Osteocyte (in vitro differentiated cells): ENCODE measurements around the gene SUPV3L1. TPM values are rescaled to one million over a fixed set of nuclear protein-coding genes. Genes with fewer than 3 reads are reported as not detected.

Experiments
- DNase-seq: peaks from one replicate; pipeline ENCODE4 v3.0.0; 2021; ENCODE audit warnings: mixed read lengths; ENCODE audit not compliant: unreplicated experiment; ENCODE audit errors: extremely low spot score
- H3K27ac Mint-ChIP-seq: one replicate; pipeline ENCODE4 v1.8.0; 2021; ENCODE audit warnings: mild to moderate bottlenecking, mixed read lengths; ENCODE audit not compliant: unreplicated experiment
- H3K27me3 Mint-ChIP-seq: one replicate; pipeline ENCODE4 v1.8.0; 2021; ENCODE audit warnings: mixed read lengths; ENCODE audit not compliant: unreplicated experiment
- H3K36me3 Mint-ChIP-seq: one replicate; pipeline ENCODE4 v1.8.0; 2021; ENCODE audit warnings: mixed read lengths; ENCODE audit not compliant: unreplicated experiment
- H3K4me1 Mint-ChIP-seq: one replicate; pipeline ENCODE4 v1.8.0; 2021; ENCODE audit warnings: mixed read lengths; ENCODE audit not compliant: unreplicated experiment
- H3K4me3 Mint-ChIP-seq: one replicate; pipeline ENCODE4 v1.8.0; 2021; ENCODE audit warnings: mild to moderate bottlenecking, moderate library complexity, mixed read lengths; ENCODE audit not compliant: unreplicated experiment
- H3K9me3 Mint-ChIP-seq: one replicate; pipeline ENCODE4 v1.8.0; 2021; ENCODE audit warnings: mixed read lengths; ENCODE audit not compliant: unreplicated experiment
- total RNA-seq: library from RNA; stranded (reverse); gene quantifications from 2 replicates; pipeline ENCODE4 v1.2.1, GENCODE V29; 2021
- TF ChIP-seq, protein P1 (sequence below): fragments of 200-600 bp; sonication (generic); IDR thresholded peaks from 2 replicates; pipeline ENCODE4 v1.5.0; 2021; ENCODE audit warnings: antibody characterized with exemption, mild to moderate bottlenecking, moderate library complexity

SUPV3L1 gene
- total RNA-seq, 1 donor from 2014 or later: 27.3 TPM

DNA sequence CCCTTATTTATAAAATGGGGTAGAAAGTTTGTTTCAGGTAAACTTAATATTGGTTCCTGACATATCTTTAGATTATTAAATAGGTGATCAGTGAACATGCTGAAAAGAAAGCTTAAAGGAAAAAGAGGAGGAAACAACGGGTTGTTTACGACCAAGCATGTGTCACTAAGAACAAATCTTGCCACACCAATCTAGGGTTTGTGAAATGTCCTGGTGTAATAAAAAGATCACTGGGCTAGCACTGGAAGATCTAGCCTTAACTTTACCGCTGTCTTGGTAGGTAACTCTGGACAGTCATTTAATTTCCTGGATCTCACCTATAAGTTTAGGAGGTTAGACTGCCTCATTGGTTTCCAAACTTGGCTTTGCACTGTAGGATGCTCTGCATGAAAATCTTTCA is 37.1 kb upstream of the SUPV3L1 start:
- Mint-ChIP-seq H3K27me3 (no peaks in the 10 kb centered on the region), H3K9me3 (no peaks in the 10 kb centered on the region), H3K4me3 (no peak overlapping the region), H3K4me1 (peaks cover 10% of the 10 kb centered on the region), H3K36me3 (peaks cover 5% of the 10 kb centered on the region), H3K27ac (no peak overlapping the region)
- TF ChIP-seq, protein P1, sequence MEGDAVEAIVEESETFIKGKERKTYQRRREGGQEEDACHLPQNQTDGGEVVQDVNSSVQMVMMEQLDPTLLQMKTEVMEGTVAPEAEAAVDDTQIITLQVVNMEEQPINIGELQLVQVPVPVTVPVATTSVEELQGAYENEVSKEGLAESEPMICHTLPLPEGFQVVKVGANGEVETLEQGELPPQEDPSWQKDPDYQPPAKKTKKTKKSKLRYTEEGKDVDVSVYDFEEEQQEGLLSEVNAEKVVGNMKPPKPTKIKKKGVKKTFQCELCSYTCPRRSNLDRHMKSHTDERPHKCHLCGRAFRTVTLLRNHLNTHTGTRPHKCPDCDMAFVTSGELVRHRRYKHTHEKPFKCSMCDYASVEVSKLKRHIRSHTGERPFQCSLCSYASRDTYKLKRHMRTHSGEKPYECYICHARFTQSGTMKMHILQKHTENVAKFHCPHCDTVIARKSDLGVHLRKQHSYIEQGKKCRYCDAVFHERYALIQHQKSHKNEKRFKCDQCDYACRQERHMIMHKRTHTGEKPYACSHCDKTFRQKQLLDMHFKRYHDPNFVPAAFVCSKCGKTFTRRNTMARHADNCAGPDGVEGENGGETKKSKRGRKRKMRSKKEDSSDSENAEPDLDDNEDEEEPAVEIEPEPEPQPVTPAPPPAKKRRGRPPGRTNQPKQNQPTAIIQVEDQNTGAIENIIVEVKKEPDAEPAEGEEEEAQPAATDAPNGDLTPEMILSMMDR: no peak
- DNase-seq: no peak

DNA sequence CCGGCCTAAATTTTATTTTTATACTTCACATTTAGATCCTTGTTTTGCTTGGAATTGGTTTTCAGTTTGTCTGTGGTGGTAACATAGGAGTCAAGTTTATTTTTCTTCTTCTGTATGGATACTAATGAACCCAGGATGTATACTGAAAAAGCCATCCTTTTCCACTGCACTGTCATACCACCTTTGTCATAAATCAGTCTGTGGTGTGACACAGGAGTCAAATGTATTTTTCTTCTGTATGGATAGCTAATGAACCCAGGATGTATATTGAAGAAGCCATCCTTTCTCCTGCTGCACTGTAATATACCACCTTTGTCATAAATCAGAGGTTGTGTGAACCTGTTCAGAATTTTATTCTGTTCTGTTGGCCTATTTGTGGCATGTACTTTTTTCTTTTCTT is 34.7 kb upstream of the SUPV3L1 start:
- TF ChIP-seq, protein P1: no peak
- Mint-ChIP-seq H3K36me3 (peaks cover 5% of the 10 kb centered on the region), H3K9me3 (no peaks in the 10 kb centered on the region), H3K27me3 (no peaks in the 10 kb centered on the region), H3K4me1 (peaks cover 10% of the 10 kb centered on the region), H3K27ac (no peak overlapping the region), H3K4me3 (no peak overlapping the region)
- DNase-seq: no peak

DNA sequence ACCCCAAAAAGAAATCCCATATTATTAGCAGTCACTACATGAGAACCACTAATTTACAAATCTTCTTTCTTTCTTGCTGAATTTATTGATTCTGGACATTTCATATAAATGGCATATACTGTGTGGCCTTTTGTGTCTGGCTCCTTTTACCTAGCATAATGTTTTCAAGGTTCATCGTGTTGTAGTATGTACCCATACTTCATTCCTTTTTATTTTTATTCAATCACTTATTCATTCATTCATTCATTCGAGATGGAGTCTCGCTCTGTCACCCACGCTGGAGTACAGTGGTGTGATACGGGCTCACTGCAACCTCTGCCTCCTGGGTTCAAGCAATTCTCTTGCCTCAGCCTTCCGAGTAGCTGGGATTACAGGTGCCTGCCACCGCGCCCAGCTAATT is 34.2 kb upstream of the SUPV3L1 start:
- Mint-ChIP-seq H3K4me1 (peaks cover 10% of the 10 kb centered on the region), H3K27me3 (no peaks in the 10 kb centered on the region), H3K36me3 (peaks cover 5% of the 10 kb centered on the region), H3K4me3 (no peak overlapping the region), H3K9me3 (no peaks in the 10 kb centered on the region), H3K27ac (no peak overlapping the region)
- TF ChIP-seq, protein P1: no peak
- no peak for DNase-seq

DNA sequence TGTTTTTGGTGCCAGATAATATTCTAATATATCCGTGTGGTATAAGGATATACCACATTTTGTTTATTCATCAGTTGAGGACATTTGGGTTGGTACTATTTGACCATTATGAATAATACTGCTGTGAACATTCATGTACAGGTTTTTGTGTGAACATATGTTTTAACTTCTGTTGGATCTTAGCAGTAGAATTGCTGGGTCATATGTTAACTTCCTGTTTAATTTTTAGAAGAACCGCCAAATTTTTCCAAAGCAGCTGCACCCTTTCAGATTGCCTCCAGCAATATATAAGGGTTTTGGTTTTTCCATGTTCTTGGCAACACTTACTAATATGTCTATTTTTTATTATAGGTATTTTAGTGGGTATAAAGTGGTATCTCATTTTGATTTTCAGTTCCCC is 33.3 kb upstream of the SUPV3L1 start:
- TF ChIP-seq, protein P1: no peak
- Mint-ChIP-seq H3K27ac (peak overlapping the region; percentile 13), H3K9me3 (no peaks in the 10 kb centered on the region), H3K27me3 (no peaks in the 10 kb centered on the region), H3K4me1 (peaks cover 10% of the 10 kb centered on the region), H3K36me3 (peaks cover 5% of the 10 kb centered on the region), H3K4me3 (no peak overlapping the region)
- no peak for DNase-seq

DNA sequence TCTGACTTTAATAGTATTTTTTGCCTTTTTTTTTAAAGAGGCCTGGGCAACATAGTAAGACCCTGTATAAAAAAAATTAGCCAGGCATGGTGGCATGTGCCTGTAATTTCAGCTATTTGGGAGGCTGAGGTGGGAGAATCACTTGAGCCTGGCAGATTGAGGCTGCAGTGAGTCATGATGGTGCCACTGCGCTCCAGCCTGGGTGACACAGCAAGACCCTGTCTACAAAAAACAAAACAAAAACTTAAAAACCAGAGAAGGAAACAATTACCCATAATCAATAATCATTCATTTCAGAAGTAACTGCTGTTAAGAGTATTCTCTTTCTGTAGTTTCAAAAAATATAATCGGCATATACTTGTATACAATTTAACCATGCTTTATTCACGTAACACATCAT is 28.1 kb upstream of the SUPV3L1 start:
- Mint-ChIP-seq H3K4me1 (peaks cover 4% of the 10 kb centered on the region), H3K27ac (no peak overlapping the region), H3K36me3 (peaks cover 2% of the 10 kb centered on the region), H3K4me3 (no peak overlapping the region), H3K9me3 (no peaks in the 10 kb centered on the region), H3K27me3 (no peaks in the 10 kb centered on the region)
- DNase-seq: no peak
- TF ChIP-seq, protein P1: no peak
